ENCODE results near the gene THRSP. TPM values are rescaled to one million over a fixed set of nuclear protein-coding genes. Genes with fewer than 3 reads are reported as not detected.
"Not testable (repeated sequence)": the region's sequence is repeated elsewhere in the genome, so short reads cannot be mapped to it uniquely, and the experiment has no call there.

Gene THRSP
- total and polyA plus RNA-seq, 2 donors (not counting 1 experiment from before 2014, with no cell fraction given), result not detected

- ChIA-PET CTCF (no interaction called here), POLR2A (no interaction called here)
- no peaks in the 10 kb centered on the region for H3K27me3 Mint-ChIP-seq
- no peak overlapping the region for H2AFZ ChIP-seq (ENCODE audit: insufficient read depth, low read depth, low read length, poor library complexity, severe bottlenecking)
- H3K4me3 Mint-ChIP-seq, result no peak overlapping the region
- H3K4me3 ChIP-seq (ENCODE audit: control extremely low read depth in 1 of 5, extremely low read depth in 1 of 5, insufficient read depth in 1 of 5, low read depth in 2 of 5, low read length in 4 of 5), result no peak overlapping the region
- no peak overlapping the region for H3K4me2 ChIP-seq (replicated peaks; ENCODE audit: low read depth, low read length, poor library complexity, severe bottlenecking)
- no peaks in the 10 kb centered on the region for H4K20me1 ChIP-seq (ENCODE audit: control insufficient read depth, insufficient read depth, low read length, poor library complexity, severe bottlenecking)
- no peaks in the 10 kb centered on the region for H3K4me1 Mint-ChIP-seq
- 80% methylated on average over 1 of the region's 3 CpGs for WGBS (ENCODE audit: insufficient coverage)
- H3K36me3 ChIP-seq (replicated peaks in 1 of 2; ENCODE audit: control extremely low read depth in 1 of 2, control insufficient read depth in 1 of 2, extremely low read depth in 1 of 2, insufficient read depth in 2 of 2, low read length in 1 of 2), result no peaks in the 10 kb centered on the region
- intact Hi-C loops (cut with micrococcal nuclease), result no loop called here
- H3K27ac Mint-ChIP-seq, result no peak overlapping the region
- H3K27me3 ChIP-seq (replicated peaks in 1 of 4; ENCODE audit: control extremely low read depth in 1 of 4, control insufficient read depth in 3 of 4, insufficient read depth in 4 of 4, low read length in 3 of 4), result no peaks in the 10 kb centered on the region
- no peaks in the 10 kb centered on the region for H3K9me3 ChIP-seq (ENCODE audit: control extremely low read depth in 1 of 3, control insufficient read depth in 2 of 3, insufficient read depth in 1 of 3, low read length in 2 of 3)
- H3K27ac ChIP-seq (ENCODE audit: low read length in 2 of 2), result no peak overlapping the region
- ATAC-seq (ENCODE audit: low read depth), result no peak
- H3K4me1 ChIP-seq (ENCODE audit: control insufficient read depth in 2 of 2, insufficient read depth in 2 of 2, low read length in 2 of 2), result no peaks in the 10 kb centered on the region
- TF ChIP-seq CTCF (IDR thresholded peaks at IDR 0.05) (no peak), EZH2 (IDR thresholded peaks at IDR 0.05; ENCODE audit: borderline replicate concordance, insufficient read depth, low read depth, low read length, poor library complexity, severe bottlenecking) (no peak)
- H3K9me3 Mint-ChIP-seq (ENCODE audit: insufficient read depth), result no peaks in the 10 kb centered on the region
- no peak for DNase-seq
- no peak overlapping the region for H3K9ac ChIP-seq (ENCODE audit: low read length)
- H3K79me2 ChIP-seq (ENCODE audit: control insufficient read depth, insufficient read depth, low read length), result no peaks in the 10 kb centered on the region
Observed at GRCh38 chr11:78056093-78056492, 7.6 kb upstream of the THRSP start.

- Histone ChIP-seq H3K27me3 (replicated peaks in 1 of 4; ENCODE audit: control extremely low read depth in 1 of 4, control insufficient read depth in 3 of 4, insufficient read depth in 4 of 4, low read length in 3 of 4) (no peaks in the 10 kb centered on the region), H3K4me1 (ENCODE audit: control insufficient read depth in 2 of 2, insufficient read depth in 2 of 2, low read length in 2 of 2) (no peaks in the 10 kb centered on the region), H3K9ac (ENCODE audit: low read length) (no peak overlapping the region), H3K4me2 (replicated peaks; ENCODE audit: low read depth, low read length, poor library complexity, severe bottlenecking) (no peak overlapping the region), H4K20me1 (ENCODE audit: control insufficient read depth, insufficient read depth, low read length, poor library complexity, severe bottlenecking) (no peaks in the 10 kb centered on the region), H3K36me3 (replicated peaks in 1 of 2; ENCODE audit: control extremely low read depth in 1 of 2, control insufficient read depth in 1 of 2, extremely low read depth in 1 of 2, insufficient read depth in 2 of 2, low read length in 1 of 2) (no peaks in the 10 kb centered on the region), H2AFZ (ENCODE audit: insufficient read depth, low read depth, low read length, poor library complexity, severe bottlenecking) (no peak overlapping the region), H3K4me3 (ENCODE audit: control extremely low read depth in 1 of 5, extremely low read depth in 1 of 5, insufficient read depth in 1 of 5, low read depth in 2 of 5, low read length in 4 of 5) (no peak overlapping the region), H3K79me2 (ENCODE audit: control insufficient read depth, insufficient read depth, low read length) (no peaks in the 10 kb centered on the region), H3K27ac (ENCODE audit: low read length in 2 of 2) (no peak overlapping the region), H3K9me3 (ENCODE audit: control extremely low read depth in 1 of 3, control insufficient read depth in 2 of 3, insufficient read depth in 1 of 3, low read length in 2 of 3) (no peaks in the 10 kb centered on the region)
- ChIA-PET CTCF (no interaction called here), POLR2A (interaction anchor here (0.5 kb wide), 1 partner anchor 131 kb away, joined by 3 read pairs; the partner anchor contains the start of gene KCTD21)
- Mint-ChIP-seq H3K27me3 (no peaks in the 10 kb centered on the region), H3K9me3 (ENCODE audit: insufficient read depth) (no peaks in the 10 kb centered on the region), H3K27ac (no peak overlapping the region), H3K4me3 (no peak overlapping the region), H3K4me1 (no peaks in the 10 kb centered on the region)
- intact Hi-C loops (cut with micrococcal nuclease), result no loop called here
- DNase-seq (no peak), ATAC-seq (ENCODE audit: low read depth) (no peak)
- TF ChIP-seq EZH2 (IDR thresholded peaks at IDR 0.05; ENCODE audit: borderline replicate concordance, insufficient read depth, low read depth, low read length, poor library complexity, severe bottlenecking) (no peak), CTCF (IDR thresholded peaks at IDR 0.05) (no peak)
- 86% methylated on average over 9 of the region's 10 CpGs for WGBS (ENCODE audit: insufficient coverage)
Observed at GRCh38 chr11:78057462-78058055, 6.1 kb upstream of the THRSP start.

GRCh38 chr11:78059749-78060328 is 3.8 kb upstream of the THRSP start:
- H3K9me3 Mint-ChIP-seq (ENCODE audit: insufficient read depth); H3K4me3 Mint-ChIP-seq; CTCF ChIA-PET; POLR2A ChIA-PET; H3K4me1 Mint-ChIP-seq; intact Hi-C loops (cut with micrococcal nuclease); H3K9me3 ChIP-seq (ENCODE audit: control extremely low read depth in 1 of 3, control insufficient read depth in 2 of 3, insufficient read depth in 1 of 3, low read length in 2 of 3); DNase-seq; H3K36me3 ChIP-seq (replicated peaks in 1 of 2; ENCODE audit: control extremely low read depth in 1 of 2, control insufficient read depth in 1 of 2, extremely low read depth in 1 of 2, insufficient read depth in 2 of 2, low read length in 1 of 2); H3K27me3 ChIP-seq (replicated peaks in 1 of 4; ENCODE audit: control extremely low read depth in 1 of 4, control insufficient read depth in 3 of 4, insufficient read depth in 4 of 4, low read length in 3 of 4); H3K9ac ChIP-seq (ENCODE audit: low read length); H3K27ac ChIP-seq (ENCODE audit: low read length in 2 of 2); H3K27ac Mint-ChIP-seq; H3K4me2 ChIP-seq (replicated peaks; ENCODE audit: low read depth, low read length, poor library complexity, severe bottlenecking); H3K4me1 ChIP-seq (ENCODE audit: control insufficient read depth in 2 of 2, insufficient read depth in 2 of 2, low read length in 2 of 2); H3K4me3 ChIP-seq (ENCODE audit: control extremely low read depth in 1 of 5, extremely low read depth in 1 of 5, insufficient read depth in 1 of 5, low read depth in 2 of 5, low read length in 4 of 5); H3K79me2 ChIP-seq (ENCODE audit: control insufficient read depth, insufficient read depth, low read length); H3K27me3 Mint-ChIP-seq; H4K20me1 ChIP-seq (ENCODE audit: control insufficient read depth, insufficient read depth, low read length, poor library complexity, severe bottlenecking); H2AFZ ChIP-seq (ENCODE audit: insufficient read depth, low read depth, low read length, poor library complexity, severe bottlenecking); ATAC-seq (ENCODE audit: low read depth): not testable (repeated sequence)
- WGBS (ENCODE audit: insufficient coverage), result 91% methylated on average over 6 of the region's 9 CpGs
